DND-41 (cell line): ENCODE results near the gene KDM3A.

Experiments used
- ATAC-seq: fragments of 200-7000 bp; cut with Tn5 transposase; 3 replicates; pipeline ENCODE4 v1.9.1; 2021; ENCODE audit warnings: low read depth; ENCODE audit not compliant: insufficient read depth
- DNase-seq: peaks from one replicate; pipeline ENCODE4 v3.0.0-alpha.2; 2020
- H2AFZ ChIP-seq: 2 replicates; pipeline ENCODE4 v1.6.0; 2012; ENCODE audit warnings: low read depth, low read length
- H3K27ac ChIP-seq: 2 replicates; pipeline ENCODE4 v1.5.1; 2012; ENCODE audit warnings: low read length, inconsistent platforms
- H3K27me3 ChIP-seq: fragments of 200-600 bp; sonication (generic); 2 replicates; pipeline ENCODE4 v1.6.0; 2012; ENCODE audit warnings: low read length, mild to moderate bottlenecking, inconsistent platforms; ENCODE audit not compliant: insufficient read depth, poor library complexity
- H3K36me3 ChIP-seq: 2 replicates; pipeline ENCODE4 v1.5.1; 2012; ENCODE audit warnings: low read length, inconsistent platforms; ENCODE audit not compliant: insufficient read depth
- H3K4me1 ChIP-seq: 2 replicates; pipeline ENCODE4 v1.5.1; 2012; ENCODE audit warnings: mild to moderate bottlenecking, low read length; ENCODE audit not compliant: insufficient read depth
- H3K4me2 ChIP-seq: 2 replicates; pipeline ENCODE4 v1.6.0; 2012; ENCODE audit warnings: mild to moderate bottlenecking, moderate library complexity, low read length, inconsistent platforms; ENCODE audit not compliant: insufficient read depth
- H3K4me3 ChIP-seq, 2 experiments: fragments of 200-600 bp in 1 of 2; shearing (Covaris generic) in 1 of 2; 2 replicates each; pipeline ENCODE4 v1.5.1; 2012 to 2016; ENCODE audit warnings: inconsistent platforms in 2 of 2, low read length in 2 of 2, mild to moderate bottlenecking in 2 of 2, low read depth in 1 of 2, moderate library complexity in 1 of 2
- H3K79me2 ChIP-seq: 2 replicates; pipeline ENCODE4 v1.6.0; 2012; ENCODE audit warnings: low read length, inconsistent platforms; ENCODE audit not compliant: insufficient read depth
- H3K9ac ChIP-seq: 2 replicates; pipeline ENCODE4 v1.6.0; 2012; ENCODE audit warnings: low read depth, mild to moderate bottlenecking, inconsistent platforms, low read length, moderate library complexity
- H3K9me3 ChIP-seq: 2 replicates; pipeline ENCODE4 v1.5.1; 2012; ENCODE audit warnings: low read length, moderate library complexity, mild to moderate bottlenecking, inconsistent platforms; ENCODE audit not compliant: insufficient read depth, severe bottlenecking
- H4K20me1 ChIP-seq: 2 replicates; pipeline ENCODE4 v1.6.0; 2012; ENCODE audit warnings: low read length; ENCODE audit not compliant: insufficient read depth
- CTCF ChIP-seq: IDR thresholded peaks from 2 replicates; pipeline ENCODE4 v1.5.1; 2012; ENCODE audit warnings: borderline replicate concordance, low read length, moderate library complexity, mild to moderate bottlenecking; ENCODE audit not compliant: poor library complexity, severe bottlenecking; ENCODE audit errors: extremely low read depth
- EZH2 ChIP-seq: IDR thresholded peaks from 3 replicates; pipeline ENCODE4 v1.6.1; 2012; ENCODE audit warnings: borderline replicate concordance, low read depth, mild to moderate bottlenecking, moderate library complexity, low read length, inconsistent platforms; ENCODE audit not compliant: severe bottlenecking

KDM3A gene

GRCh38 chr2:86476092-86476491 lies 34.9 kb downstream of the KDM3A start:
- H3K4me2 ChIP-seq, result no peak overlapping the region
- ATAC-seq (no peak), DNase-seq (no peak)
- no peak overlapping the region for H3K4me3 ChIP-seq
- H2AFZ ChIP-seq, result no peak overlapping the region
- TF ChIP-seq CTCF (no peak), EZH2 (no peak)
- no peaks in the 10 kb centered on the region for H3K4me1 ChIP-seq
- peaks cover 7% of the 10 kb centered on the region; the same call in 1 of the 2 replicates for H3K79me2 ChIP-seq
- H4K20me1 ChIP-seq, result peaks cover 10% of the 10 kb centered on the region; the same call in 1 of the 2 replicates
- no peaks in the 10 kb centered on the region for H3K9me3 ChIP-seq
- H3K27me3 ChIP-seq, result no peaks in the 10 kb centered on the region
- H3K36me3 ChIP-seq, result peaks cover 97% of the 10 kb centered on the region
- no peak overlapping the region for H3K27ac ChIP-seq
- no peak overlapping the region for H3K9ac ChIP-seq

- no peak for ATAC-seq
- no peak overlapping the region for H3K4me3 ChIP-seq
- peaks cover 7% of the 10 kb centered on the region for H3K79me2 ChIP-seq
- no peak for DNase-seq
- no peak for TF ChIP-seq EZH2
- TF ChIP-seq CTCF, result no peak
- H3K27ac ChIP-seq, result no peak overlapping the region
- peaks cover 10% of the 10 kb centered on the region; the same call in 1 of the 2 replicates for H4K20me1 ChIP-seq
- H3K9ac ChIP-seq, result no peak overlapping the region
- no peak overlapping the region for H2AFZ ChIP-seq
- H3K4me1 ChIP-seq, result no peaks in the 10 kb centered on the region
- H3K9me3 ChIP-seq, result no peaks in the 10 kb centered on the region
- no peak overlapping the region for H3K4me2 ChIP-seq
- peaks cover 98% of the 10 kb centered on the region for H3K36me3 ChIP-seq
- no peaks in the 10 kb centered on the region for H3K27me3 ChIP-seq
Measured at GRCh38 chr2:86476918-86477317, 35.7 kb downstream of the KDM3A start.

DNA sequence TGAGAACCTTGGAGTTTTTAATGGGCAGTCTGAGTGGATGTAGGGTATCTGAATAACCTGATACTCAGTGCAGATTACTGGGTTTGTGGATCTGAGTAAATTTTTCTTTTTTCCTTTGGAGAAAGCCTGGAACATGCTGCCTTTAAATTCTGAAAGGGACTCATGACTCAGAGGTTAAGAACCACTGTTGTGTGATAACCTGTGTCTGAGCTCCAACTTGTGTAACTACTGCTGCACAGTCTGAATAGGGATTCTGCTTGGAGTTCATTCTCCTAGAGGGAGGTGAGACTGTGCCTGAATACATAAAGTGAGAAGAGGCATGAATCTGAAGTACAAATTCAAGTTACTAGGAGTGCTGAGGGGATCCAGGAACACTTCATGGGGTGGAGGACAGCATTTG lies 36.2 kb downstream of the KDM3A start:
- Histone ChIP-seq H3K27ac (no peak overlapping the region), H3K27me3 (no peaks in the 10 kb centered on the region), H3K4me3 (no peak overlapping the region), H3K9ac (no peak overlapping the region), H3K36me3 (peaks cover 98% of the 10 kb centered on the region), H4K20me1 (peaks cover 12% of the 10 kb centered on the region; the same call in 1 of the 2 replicates), H3K9me3 (no peaks in the 10 kb centered on the region), H3K79me2 (peaks cover 7% of the 10 kb centered on the region), H3K4me1 (no peaks in the 10 kb centered on the region), H3K4me2 (no peak overlapping the region), H2AFZ (no peak overlapping the region)
- DNase-seq (no peak), ATAC-seq (no peak)
- TF ChIP-seq EZH2 (no peak), CTCF (no peak)

- Histone ChIP-seq H3K79me2 (no peaks in the 10 kb centered on the region; the same call in 1 of the 2 replicates), H2AFZ (no peak overlapping the region), H3K9ac (no peak overlapping the region), H3K4me3 (no peak overlapping the region), H3K36me3 (peaks cover 98% of the 10 kb centered on the region), H3K9me3 (no peaks in the 10 kb centered on the region), H3K27me3 (no peaks in the 10 kb centered on the region), H4K20me1 (peaks cover 12% of the 10 kb centered on the region; the same call in 1 of the 2 replicates), H3K4me2 (no peak overlapping the region), H3K4me1 (no peaks in the 10 kb centered on the region), H3K27ac (no peak overlapping the region)
- no peak for DNase-seq
- TF ChIP-seq EZH2, result no peak
- ATAC-seq, result no peak
Measured at GRCh38 chr2:86480105-86480504, 38.9 kb downstream of the KDM3A start.
